ENCODE results near the gene ENDOU.
"Not testable (repeated sequence)": the region's sequence is repeated elsewhere in the genome, so short reads cannot be mapped to it uniquely, and the experiment has no call there.

DNA sequence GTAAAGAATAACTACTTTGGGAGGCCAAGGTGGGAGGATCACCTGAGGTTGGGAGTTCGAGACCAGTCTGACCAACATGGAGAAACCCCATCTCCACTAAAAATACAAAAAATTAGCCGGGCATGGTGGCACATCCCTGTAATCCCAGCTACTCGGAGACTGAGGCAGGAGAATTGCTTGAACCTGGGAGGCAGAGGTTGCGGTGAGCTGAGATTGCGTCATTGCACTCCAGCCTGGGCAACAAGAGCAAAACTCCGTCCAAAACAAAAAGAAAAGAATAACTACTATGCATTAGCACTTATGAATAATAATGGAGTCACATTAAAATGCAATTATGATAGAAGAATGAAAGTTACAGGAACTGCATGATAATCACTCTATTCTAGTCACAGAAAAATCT, 57.4 kb downstream of the ENDOU start:
- not testable (repeated sequence) for TF ChIP-seq POLR2AphosphoS5, CTCF (IDR thresholded peaks at IDR 0.05)
